Middle frontal gyrus (tissue), 1 donor: ENCODE measurements around the gene PRDM13.
"Not testable (repeated sequence)": the region's sequence is repeated elsewhere in the genome, so short reads cannot be mapped to it uniquely, and the experiment has no call there.

Experiments used
- DNase-seq: peaks from one replicate; pipeline ENCODE4 v3.0.0-alpha.2; 2015; ENCODE audit warnings: low spot score; ENCODE audit errors: extremely low spot score

The PRDM13 gene

GRCh38 chr6:99606656-99607415 is at the start of gene PRDM13:
PRDM13 (plus strand) TSS chr6:99606833; CDS start chr6:99607035, 202 bp downstream.
- DNase-seq: no peak

GRCh38 chr6:99559057-99559456 is 47.6 kb upstream of the PRDM13 start:
- no peak for DNase-seq

- DNase-seq: no peak
Observed at GRCh38 chr6:99560668-99561067, 46.0 kb upstream of the PRDM13 start.

- DNase-seq: no peak
Observed at GRCh38 chr6:99563056-99563723, 43.4 kb upstream of the PRDM13 start.

GRCh38 chr6:99568103-99568933 is 38.3 kb upstream of the PRDM13 start, which contains the start of gene CCNC:
CCNC (minus strand) TSS chr6:99568660; CDS start chr6:99568527, 133 bp downstream.
- DNase-seq: peak; percentile 83

GRCh38 chr6:99573980-99574617 is 32.5 kb upstream of the PRDM13 start:
- DNase-seq: no peak

GRCh38 chr6:99575544-99576227 is 30.9 kb upstream of the PRDM13 start:
- no peak for DNase-seq

GRCh38 chr6:99579781-99580180 is 26.9 kb upstream of the PRDM13 start:
- DNase-seq: no peak

GRCh38 chr6:99587792-99588191 is 18.8 kb upstream of the PRDM13 start:
- DNase-seq: no peak

- DNase-seq: no peak
Observed at GRCh38 chr6:99588618-99589289, 17.9 kb upstream of the PRDM13 start.

GRCh38 chr6:99589290-99589672 is 17.4 kb upstream of the PRDM13 start:
- no peak for DNase-seq

GRCh38 chr6:99589907-99590493 is 16.6 kb upstream of the PRDM13 start:
- DNase-seq: no peak

- no peak for DNase-seq
Observed at GRCh38 chr6:99590728-99591672, 15.6 kb upstream of the PRDM13 start.

- no peak for DNase-seq
Observed at GRCh38 chr6:99591673-99592364, 14.8 kb upstream of the PRDM13 start.

- DNase-seq: no peak
Observed at GRCh38 chr6:99592900-99593299, 13.7 kb upstream of the PRDM13 start.

- not testable (repeated sequence) for DNase-seq
Observed at GRCh38 chr6:99594696-99595095, 11.9 kb upstream of the PRDM13 start.

- no peak for DNase-seq
Observed at GRCh38 chr6:99602520-99603420, 3.9 kb upstream of the PRDM13 start.
